ENCODE results near the gene MAP3K7. TPM values are rescaled to one million over a fixed set of nuclear protein-coding genes. Genes with fewer than 3 reads are reported as not detected.

The MAP3K7 gene
- total and polyA plus RNA-seq, 2 of the 13 experiments (the other 11 are each of a cell fraction or from before 2014, with no cell fraction given), result 24.1 to 24.4 TPM

GRCh38 chr6:90586836-90587638 lies at the start of gene MAP3K7 (continued):
- TF ChIP-seq KIAA2018 (CRISPR knock-in tag; IDR thresholded peaks at IDR 0.05; ENCODE audit: borderline replicate concordance), result no peak
- no peak for TF ChIP-seq ZNF326 (CRISPR knock-in tag; IDR thresholded peaks at IDR 0.05; ENCODE audit: borderline replicate concordance)
- TF ChIP-seq ZNF775 (CRISPR knock-in tag; IDR thresholded peaks at IDR 0.05; ENCODE audit: borderline replicate concordance), result no peak
- TF ChIP-seq FOSL2 (CRISPR knock-in tag; IDR thresholded peaks at IDR 0.05), result 0 out of 2 replicates have a peak, but pooled peaks have one; percentile 20
- no peak for TF ChIP-seq GTF3A (CRISPR knock-in tag; conservative IDR thresholded peaks at IDR 0.05)
- TF ChIP-seq RARG (CRISPR knock-in tag; IDR thresholded peaks at IDR 0.05; ENCODE audit: low read depth), result no peak
- no peak for TF ChIP-seq FUBP1 (CRISPR knock-in tag; IDR thresholded peaks at IDR 0.05; ENCODE audit: borderline replicate concordance)
- no peak for TF ChIP-seq NFKB2 (CRISPR knock-in tag; IDR thresholded peaks at IDR 0.05; ENCODE audit: borderline replicate concordance)
- no peak; the same call in 1 of the 2 replicates for TF ChIP-seq ZZZ3 (CRISPR knock-in tag; IDR thresholded peaks at IDR 0.05; ENCODE audit: borderline replicate concordance)
- TF ChIP-seq ATF7 (IDR thresholded peaks at IDR 0.05), result peak; percentile 25; the same call in 1 of the 2 replicates
- TF ChIP-seq ATF7 (CRISPR knock-in tag; IDR thresholded peaks at IDR 0.05), result no peak
- TF ChIP-seq HNF4A (CRISPR knock-in tag; IDR thresholded peaks at IDR 0.05), result no peak
- TF ChIP-seq IRF2 (CRISPR knock-in tag; IDR thresholded peaks at IDR 0.05), result peak; percentile 65; the same call in 1 of the 2 replicates
- no peak for TF ChIP-seq MTF1 (CRISPR knock-in tag; IDR thresholded peaks at IDR 0.05)
- peak; percentile 49; the same call in 1 of the 2 replicates for TF ChIP-seq ZXDC (CRISPR knock-in tag; IDR thresholded peaks at IDR 0.05)
